ENCODE measurements around the gene PRSS27. TPM values are rescaled to one million over a fixed set of nuclear protein-coding genes. Genes with fewer than 3 reads are reported as not detected.
"Not testable (repeated sequence)": the region's sequence is repeated elsewhere in the genome, so short reads cannot be mapped to it uniquely, and the experiment has no call there.

Gene PRSS27
- total RNA-seq, 1 donor from 2014 or later, result 191 TPM

GRCh38 chr16:2708290-2708639, 11.8 kb downstream of the PRSS27 start:
- ATAC-seq, result no peak

DNA sequence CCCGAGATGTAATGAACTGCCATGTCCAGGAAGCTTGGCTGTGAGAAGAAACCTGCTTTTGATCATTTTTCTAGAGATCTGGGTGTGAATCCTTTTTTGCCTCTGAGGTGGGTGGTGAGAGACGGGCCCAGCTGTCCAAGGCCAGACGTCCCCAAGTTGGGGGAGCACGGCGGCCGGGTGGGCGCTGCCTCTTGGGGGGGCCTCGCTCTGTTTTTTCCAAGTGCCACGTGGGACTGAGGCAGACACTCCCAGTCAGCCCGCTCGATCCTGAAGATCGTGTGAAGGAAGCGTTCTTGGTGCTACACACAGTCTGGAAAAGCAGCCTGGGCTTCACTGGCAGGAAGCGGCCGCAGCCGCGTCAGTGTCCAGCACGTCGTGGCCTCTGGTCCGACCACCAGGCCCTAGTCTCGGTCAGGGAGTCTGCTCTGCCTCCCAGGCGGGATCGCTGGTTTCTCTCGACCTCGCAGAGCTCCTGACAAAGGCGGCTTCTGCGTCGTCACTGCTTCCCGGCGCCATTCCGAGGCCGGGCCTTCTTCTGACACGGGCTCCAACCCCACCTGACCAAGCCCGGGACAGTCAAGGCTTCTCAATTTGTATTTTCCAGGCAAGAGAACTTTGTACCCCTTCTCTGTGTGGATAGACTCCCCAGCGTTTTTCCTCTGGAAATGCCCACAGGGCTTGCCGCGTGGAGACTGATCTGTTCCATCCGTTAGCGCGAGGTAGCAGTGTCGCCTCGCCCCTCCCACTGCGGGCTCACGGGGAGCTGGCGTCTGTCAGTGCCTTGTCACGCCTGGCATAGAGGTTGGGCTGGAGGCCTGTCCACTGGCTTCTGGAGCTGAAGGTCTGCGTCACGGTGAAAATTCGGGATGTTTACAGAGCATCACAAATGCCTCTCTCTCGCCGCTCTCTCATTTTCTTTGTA, 12.4 kb downstream of the PRSS27 start:
- no peak for ATAC-seq

DNA sequence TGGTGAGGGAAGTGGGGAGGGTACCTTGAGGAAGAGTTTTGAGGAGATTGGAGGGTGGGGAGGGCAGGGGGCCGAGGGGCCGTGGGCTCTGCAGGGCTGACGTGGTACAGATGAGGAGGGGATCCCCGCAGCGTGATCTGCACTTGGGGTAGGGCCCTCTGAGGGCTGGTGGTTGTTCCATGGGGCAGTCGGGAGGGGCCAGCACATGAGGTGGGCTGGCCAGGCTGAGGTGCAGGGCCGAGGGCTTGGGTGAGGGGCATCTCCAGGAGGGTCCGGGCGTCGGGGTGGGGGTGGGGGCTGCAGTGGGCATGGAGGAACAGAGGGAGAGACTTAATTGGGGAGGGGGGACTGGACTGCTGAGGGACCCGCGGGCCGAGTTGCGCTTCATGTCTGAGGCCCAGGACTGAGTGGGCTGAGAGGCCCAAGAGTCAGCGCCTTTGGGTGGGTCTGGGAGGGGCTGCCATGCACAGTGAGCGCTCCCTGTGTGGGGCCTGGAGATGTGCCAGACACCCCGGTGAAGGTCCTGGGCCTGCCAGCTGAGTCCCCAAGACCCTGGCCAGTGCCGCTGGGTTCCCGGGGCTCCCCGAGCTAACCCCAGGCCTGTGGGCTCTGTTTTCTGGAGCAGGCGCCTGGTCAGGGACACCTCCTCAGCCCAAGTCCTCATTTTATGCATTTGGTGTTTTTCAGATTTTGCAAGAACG, 13.3 kb downstream of the PRSS27 start:
- no peak for ATAC-seq

GRCh38 chr16:2706085-2706484, 13.9 kb downstream of the PRSS27 start:
- ATAC-seq, result no peak

GRCh38 chr16:2705351-2705750, 14.7 kb downstream of the PRSS27 start:
- no peak for ATAC-seq

- ATAC-seq, result no peak
Observed at GRCh38 chr16:2704983-2705275, 15.1 kb downstream of the PRSS27 start.

GRCh38 chr16:2704166-2704982, 15.7 kb downstream of the PRSS27 start:
- no peak for ATAC-seq

DNA sequence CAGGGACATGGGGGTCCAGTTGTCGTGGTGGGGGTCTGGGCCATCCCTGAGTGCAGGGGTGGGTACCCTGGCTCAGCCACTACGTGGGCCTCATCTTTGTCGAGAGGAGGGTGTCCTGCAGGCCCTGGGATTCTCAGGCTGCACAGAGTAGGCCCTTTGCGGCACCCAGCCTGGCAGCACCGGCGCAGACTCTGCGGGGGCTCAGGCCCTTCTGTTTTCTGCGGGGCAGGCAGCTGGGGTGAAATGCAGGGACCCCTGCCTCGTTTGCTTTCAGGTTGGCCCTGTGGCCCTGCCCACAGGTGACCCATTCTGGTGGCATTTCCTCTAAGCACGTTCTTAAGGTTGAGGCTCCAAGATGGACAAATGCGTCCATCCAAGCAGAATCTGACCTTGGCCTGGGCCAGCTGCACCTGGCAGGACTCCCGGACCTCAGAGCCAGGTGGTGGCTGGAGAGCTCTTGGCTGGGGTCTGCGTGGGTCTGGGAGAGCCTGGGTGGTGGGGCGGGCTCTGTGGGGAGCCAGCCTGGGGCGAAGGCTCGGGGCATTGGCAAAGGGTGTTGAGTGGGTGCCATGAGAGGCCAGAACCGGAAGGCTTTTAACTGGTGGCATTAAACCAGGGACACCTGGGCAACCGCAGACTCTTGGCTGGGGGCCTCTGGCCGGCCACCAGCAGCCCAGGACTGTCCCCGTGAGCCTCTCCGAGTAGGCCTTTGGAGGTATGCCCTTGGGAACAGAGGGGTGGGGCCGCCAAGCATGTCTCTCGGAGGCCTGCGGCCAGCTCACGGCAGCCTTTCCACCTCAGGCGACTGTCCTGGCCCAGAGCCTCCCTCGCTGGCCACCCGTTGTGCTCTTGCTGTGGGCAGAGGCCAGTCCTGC, 16.9 kb downstream of the PRSS27 start:
- ATAC-seq, result no peak

GRCh38 chr16:2702438-2702825, 17.6 kb downstream of the PRSS27 start:
- no peak for ATAC-seq

DNA sequence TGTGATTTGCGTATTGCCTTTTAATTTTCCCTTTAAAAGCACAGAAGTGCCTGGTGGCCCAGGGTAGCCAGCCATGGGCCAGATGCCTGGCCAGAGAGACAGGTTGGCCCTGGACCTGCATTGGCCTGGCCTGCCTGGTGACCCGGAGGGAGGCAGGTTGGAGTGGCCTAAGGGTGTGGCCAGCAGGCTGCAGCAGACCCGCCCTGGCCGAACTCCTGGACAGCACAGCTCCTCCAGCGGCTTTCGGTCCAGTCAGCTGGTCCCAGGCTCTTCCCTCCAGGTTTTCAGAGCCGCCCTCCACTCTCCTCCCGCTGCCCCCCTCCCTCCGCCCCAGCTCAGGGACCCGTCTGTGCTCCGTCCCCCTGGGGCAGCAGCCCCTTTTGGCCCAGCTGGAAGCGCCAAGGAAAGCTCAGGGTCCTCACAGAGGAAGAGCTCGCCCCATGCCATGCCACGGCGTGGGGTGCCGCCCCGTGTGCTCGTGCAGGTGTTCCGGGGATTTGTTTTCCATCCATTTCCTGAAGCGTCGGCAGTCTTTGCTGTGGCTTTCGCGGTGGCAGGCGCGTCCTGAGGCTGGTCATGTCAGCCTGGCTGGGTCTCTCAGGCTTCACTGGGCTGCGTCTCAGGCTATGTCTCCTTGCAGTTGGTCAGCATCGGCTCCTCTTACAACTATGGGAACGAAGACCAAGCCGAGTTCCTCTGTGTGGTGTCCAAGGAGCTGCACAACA, 18.1 kb downstream of the PRSS27 start:
- no peak for ATAC-seq

DNA sequence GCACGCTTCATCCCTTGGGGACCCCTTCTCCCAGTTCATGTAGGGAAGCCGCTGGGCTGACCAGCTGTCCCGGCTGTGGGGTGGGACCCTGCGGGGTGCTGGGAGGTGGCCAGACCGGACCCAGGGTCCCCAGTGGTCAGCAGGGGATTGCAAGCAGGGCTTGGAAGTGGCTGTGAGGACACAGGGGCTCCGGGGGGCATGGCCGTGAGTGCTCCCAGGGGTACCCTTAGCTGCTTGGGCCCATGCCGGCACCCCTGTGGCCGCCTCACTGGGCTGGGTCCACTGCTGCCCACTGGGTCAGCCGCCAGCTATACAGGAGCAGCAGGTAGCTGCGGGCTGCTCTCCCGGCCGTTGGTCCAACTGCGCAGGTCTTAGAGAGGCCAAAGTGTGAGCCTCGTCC, 18.8 kb downstream of the PRSS27 start:
- ATAC-seq, result no peak

DNA sequence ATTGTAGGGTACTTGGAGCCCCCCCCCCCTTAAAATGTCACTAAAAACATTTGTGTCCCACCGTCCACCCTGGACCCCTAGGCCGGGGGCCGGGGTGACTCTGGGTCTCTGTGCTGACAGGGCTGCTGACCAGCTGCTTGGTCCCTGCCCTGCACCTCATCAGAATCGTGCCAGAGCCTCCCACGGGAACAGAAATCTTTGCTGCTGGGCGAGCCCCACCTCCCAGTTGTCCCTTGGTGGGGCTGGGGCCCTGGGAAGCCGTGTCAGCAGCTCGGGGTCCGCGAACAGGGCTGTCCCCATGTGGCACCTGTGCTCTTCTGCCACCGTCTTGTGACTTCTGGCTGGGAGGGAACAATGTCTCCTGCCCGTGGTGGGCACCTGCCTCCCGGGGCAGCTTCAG, 19.2 kb downstream of the PRSS27 start:
- no peak for ATAC-seq

- ATAC-seq, result no peak
Observed at GRCh38 chr16:2699791-2700600, 20.0 kb downstream of the PRSS27 start.

DNA sequence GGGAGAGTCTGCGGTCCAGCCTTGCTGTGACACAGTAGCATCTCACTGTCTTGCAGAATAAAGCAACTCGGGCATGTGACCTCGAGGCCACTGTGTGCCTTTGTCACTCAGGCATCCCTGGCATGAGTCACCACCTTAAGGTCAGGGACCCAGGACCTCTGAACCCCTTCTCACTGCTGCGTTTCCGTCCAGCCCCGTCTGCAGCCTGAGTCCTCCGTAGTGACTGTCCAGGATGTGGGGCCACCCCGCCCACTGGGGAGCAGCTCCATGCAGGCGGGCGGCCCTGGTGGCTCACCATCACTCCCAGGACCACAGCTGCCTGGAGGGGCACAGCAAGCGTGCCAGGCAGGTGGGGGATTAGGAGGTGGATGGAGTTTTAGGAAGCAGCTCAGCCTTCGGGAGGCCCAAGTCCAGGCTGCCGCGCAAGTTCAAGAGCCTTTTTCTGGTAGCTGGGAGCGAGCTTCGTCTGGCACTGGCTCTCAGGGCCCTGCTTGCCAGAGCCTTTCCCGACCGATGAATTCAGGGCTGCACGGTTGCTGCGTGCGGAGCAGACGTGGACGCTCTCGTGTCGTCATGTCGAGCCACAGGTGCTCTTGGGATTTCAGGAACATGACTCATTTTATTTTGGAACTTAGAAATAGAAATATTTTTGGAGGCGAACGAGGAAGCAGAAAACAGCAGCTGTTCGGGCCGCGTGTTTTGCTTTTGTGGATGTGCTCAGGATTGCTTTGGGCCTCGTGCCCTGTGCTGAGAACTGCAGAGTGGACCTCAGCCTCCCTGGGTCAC, 20.9 kb downstream of the PRSS27 start:
- no peak for ATAC-seq

DNA sequence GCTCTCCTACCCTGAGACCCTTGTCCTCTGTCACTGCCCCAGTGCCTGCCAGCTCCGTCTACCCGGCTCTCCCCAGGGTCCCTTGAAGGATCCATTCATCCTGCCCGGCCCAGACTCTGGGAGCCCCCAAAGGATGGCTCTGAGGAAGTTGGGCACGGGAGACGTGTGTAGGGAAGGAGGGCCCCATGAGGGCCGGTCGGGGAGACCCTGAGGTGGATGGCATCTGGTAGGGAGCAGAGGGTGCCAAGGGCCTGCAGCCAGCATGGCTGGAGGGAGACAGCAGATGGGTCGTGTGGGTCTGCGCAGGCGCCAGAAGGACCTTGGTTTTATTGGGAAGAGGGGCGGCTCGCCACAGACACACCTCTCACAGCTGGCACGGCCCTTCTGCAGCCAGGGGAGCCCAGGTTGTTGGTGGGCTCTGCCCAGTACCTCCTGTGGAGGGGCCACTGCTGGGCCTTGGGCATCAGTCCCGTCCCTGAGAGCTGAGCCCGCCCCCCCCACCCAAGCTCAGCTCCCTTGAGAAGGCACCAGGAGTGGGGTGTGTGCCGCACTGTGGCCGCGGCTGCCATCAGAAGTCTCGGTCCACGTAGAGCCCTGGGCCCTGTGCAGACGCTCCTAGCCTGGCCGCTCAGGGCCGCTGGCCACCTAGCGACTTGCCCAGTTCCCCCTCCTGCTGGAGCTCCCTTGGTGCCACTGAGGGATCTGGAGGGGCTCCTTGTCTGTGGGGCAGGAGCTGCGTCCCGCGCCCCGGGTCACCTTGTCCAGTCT, 21.7 kb downstream of the PRSS27 start:
- ATAC-seq, result no peak

GRCh38 chr16:2697401-2697948, 22.5 kb downstream of the PRSS27 start:
- ATAC-seq, result no peak

DNA sequence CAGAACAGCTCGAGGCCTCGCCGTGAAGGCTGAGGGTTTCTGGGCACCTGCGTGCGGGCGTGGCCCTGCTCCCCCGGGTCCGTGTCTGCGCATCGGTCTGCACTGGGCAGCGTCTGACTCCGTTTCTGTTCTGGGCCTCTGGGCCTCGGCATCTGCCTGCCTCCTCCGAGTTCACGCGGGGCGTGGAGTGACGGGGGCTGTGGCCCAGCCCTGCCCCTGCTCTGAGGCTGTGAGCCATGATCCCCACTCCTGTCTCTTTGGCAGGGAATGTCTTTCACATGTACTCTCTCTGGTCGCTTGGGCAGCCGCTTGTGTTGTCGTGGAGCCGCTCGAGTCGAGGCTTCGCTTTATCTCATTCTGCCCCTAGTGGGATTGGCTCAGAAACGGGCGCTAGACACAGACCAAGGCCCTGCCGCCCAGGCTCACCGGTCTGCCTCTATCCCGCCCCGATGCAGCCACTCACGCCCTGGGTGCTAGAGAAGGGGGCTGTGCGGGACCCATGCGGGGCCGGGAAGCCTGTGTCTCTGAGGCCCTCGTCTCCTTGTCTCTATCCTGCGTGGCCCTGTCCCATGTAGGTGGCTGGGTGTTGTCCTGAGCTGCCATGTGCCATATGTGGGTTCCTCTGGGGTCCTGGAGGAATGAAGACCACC, 23.3 kb downstream of the PRSS27 start:
- not testable (repeated sequence) for ATAC-seq

DNA sequence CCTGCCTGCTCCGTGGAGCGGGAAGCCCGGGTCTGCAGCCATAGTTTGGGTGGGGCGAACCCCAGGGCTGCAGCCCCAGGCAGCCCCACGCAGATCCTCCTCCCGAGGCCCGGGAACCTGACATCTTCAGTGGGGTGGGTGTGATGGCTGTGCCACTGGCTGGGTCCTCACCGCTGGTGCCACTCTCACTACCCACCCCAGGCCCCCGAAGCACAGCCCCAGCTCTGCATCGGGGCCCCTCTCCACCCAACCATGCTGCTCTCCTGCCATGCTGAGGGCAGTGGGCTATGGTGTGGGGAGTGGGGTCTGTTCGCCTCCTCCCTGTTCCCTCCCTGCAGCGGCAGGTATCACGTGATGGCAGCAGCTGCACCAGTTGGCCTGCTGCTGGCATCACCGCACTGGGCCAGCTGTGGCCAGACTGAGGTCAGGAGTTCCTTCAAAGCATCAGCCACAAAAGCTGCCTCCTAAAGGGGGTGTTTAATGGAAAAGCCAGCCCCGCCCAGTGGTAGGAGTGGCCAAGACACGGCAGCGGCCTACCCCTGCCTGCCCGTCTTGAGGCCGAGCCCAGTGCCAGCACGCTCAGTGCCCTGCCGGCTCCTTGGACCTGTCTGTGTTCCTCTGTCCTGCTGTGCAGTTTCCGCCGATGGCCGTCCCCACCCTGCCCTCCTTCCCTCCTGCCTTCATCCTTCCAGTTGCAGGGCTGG, 26.9 kb downstream of the PRSS27 start:
- ATAC-seq, result no peak

All from esophagus mucosa (tissue), 1 donor.